Osteocyte (in vitro differentiated cells): ENCODE results near the gene FRMD3. TPM values are rescaled to one million over a fixed set of nuclear protein-coding genes. Genes with fewer than 3 reads are reported as not detected.

Source experiments
- DNase-seq: peaks from one replicate; pipeline ENCODE4 v3.0.0; 2021; ENCODE audit warnings: mixed read lengths; ENCODE audit not compliant: unreplicated experiment; ENCODE audit errors: extremely low spot score
- H3K27ac Mint-ChIP-seq: one replicate; pipeline ENCODE4 v1.8.0; 2021; ENCODE audit warnings: mild to moderate bottlenecking, mixed read lengths; ENCODE audit not compliant: unreplicated experiment
- H3K27me3 Mint-ChIP-seq: one replicate; pipeline ENCODE4 v1.8.0; 2021; ENCODE audit warnings: mixed read lengths; ENCODE audit not compliant: unreplicated experiment
- H3K36me3 Mint-ChIP-seq: one replicate; pipeline ENCODE4 v1.8.0; 2021; ENCODE audit warnings: mixed read lengths; ENCODE audit not compliant: unreplicated experiment
- H3K4me1 Mint-ChIP-seq: one replicate; pipeline ENCODE4 v1.8.0; 2021; ENCODE audit warnings: mixed read lengths; ENCODE audit not compliant: unreplicated experiment
- H3K4me3 Mint-ChIP-seq: one replicate; pipeline ENCODE4 v1.8.0; 2021; ENCODE audit warnings: mild to moderate bottlenecking, moderate library complexity, mixed read lengths; ENCODE audit not compliant: unreplicated experiment
- H3K9me3 Mint-ChIP-seq: one replicate; pipeline ENCODE4 v1.8.0; 2021; ENCODE audit warnings: mixed read lengths; ENCODE audit not compliant: unreplicated experiment
- total RNA-seq: library from RNA; stranded (reverse); gene quantifications from 2 replicates; pipeline ENCODE4 v1.2.1, GENCODE V29; 2021
- TF ChIP-seq, protein P1 (sequence below): fragments of 200-600 bp; sonication (generic); IDR thresholded peaks from 2 replicates; pipeline ENCODE4 v1.5.0; 2021; ENCODE audit warnings: antibody characterized with exemption, mild to moderate bottlenecking, moderate library complexity

FRMD3 gene
- total RNA-seq, 1 donor from 2014 or later: 0.35 TPM

DNA sequence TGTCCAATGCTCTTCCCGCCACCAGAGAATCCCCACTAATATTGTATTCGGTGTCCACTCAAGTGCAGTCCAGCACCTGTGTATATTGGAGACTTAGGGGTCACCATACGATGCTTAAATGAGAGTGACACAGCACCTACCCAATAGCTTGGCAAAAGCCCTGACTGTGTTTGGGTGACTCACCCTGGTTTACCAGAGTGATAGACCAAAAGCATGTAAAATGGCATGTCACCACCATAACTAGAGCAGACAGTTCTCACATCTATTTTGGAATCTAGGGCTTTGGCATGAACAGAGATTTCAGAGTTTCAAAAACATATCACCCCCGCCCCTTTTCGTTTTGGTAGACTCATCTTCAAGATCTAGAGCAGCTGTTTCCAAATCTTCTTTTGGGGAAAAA, 257.9 kb downstream of the FRMD3 start:
- no peaks in the 10 kb centered on the region for H3K9me3 Mint-ChIP-seq
- H3K4me3 Mint-ChIP-seq: no peak overlapping the region
- peaks cover 8% of the 10 kb centered on the region for H3K4me1 Mint-ChIP-seq
- TF ChIP-seq, protein P1, sequence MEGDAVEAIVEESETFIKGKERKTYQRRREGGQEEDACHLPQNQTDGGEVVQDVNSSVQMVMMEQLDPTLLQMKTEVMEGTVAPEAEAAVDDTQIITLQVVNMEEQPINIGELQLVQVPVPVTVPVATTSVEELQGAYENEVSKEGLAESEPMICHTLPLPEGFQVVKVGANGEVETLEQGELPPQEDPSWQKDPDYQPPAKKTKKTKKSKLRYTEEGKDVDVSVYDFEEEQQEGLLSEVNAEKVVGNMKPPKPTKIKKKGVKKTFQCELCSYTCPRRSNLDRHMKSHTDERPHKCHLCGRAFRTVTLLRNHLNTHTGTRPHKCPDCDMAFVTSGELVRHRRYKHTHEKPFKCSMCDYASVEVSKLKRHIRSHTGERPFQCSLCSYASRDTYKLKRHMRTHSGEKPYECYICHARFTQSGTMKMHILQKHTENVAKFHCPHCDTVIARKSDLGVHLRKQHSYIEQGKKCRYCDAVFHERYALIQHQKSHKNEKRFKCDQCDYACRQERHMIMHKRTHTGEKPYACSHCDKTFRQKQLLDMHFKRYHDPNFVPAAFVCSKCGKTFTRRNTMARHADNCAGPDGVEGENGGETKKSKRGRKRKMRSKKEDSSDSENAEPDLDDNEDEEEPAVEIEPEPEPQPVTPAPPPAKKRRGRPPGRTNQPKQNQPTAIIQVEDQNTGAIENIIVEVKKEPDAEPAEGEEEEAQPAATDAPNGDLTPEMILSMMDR: no peak
- DNase-seq: no peak
- H3K27me3 Mint-ChIP-seq: no peaks in the 10 kb centered on the region
- H3K27ac Mint-ChIP-seq: no peak overlapping the region
- H3K36me3 Mint-ChIP-seq: no peaks in the 10 kb centered on the region

DNA sequence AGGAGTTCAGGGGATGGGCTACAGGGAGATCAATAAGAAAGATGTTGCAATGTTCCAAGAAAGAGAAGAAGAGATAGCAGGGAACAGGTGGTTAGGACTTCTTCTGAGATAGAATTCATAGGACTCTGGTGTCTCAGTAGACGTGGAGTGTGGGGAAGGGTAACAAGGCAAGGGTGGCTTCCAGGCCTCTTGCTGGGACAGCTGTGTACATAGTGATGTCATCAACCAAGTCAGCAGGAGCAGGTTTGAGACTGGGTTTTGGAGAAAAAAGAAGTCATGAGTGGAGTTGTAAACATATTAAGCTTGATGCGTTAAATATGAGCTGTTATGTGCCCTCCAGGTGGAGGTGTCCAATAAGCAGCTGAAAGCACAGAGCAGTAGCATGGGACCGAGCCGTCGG, 263.4 kb downstream of the FRMD3 start:
- Mint-ChIP-seq H3K4me1 (no peaks in the 10 kb centered on the region), H3K9me3 (no peaks in the 10 kb centered on the region), H3K4me3 (no peak overlapping the region), H3K27me3 (no peaks in the 10 kb centered on the region), H3K36me3 (no peaks in the 10 kb centered on the region), H3K27ac (no peak overlapping the region)
- DNase-seq: no peak
- TF ChIP-seq, protein P1: no peak

DNA sequence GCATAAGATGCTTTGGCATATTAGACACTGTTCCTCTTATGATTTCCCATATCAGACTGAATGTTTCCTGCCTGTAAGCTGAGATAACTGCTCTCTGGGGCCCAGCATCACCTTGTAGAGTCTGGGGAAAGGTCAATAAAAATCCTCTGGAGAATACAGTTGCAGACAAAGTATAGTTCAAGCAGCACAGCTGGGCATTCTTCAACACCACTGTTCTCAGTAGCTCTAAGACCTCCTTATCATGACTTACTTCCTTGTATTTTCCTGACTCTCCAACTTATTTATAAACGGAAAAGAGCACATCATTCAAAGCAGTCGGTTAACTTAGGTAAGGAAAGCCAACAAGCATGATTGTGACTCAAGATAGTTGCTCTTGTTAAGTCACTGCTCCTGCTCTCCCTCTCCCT, 266.5 kb downstream of the FRMD3 start:
- no peak overlapping the region for H3K27ac Mint-ChIP-seq

DNA sequence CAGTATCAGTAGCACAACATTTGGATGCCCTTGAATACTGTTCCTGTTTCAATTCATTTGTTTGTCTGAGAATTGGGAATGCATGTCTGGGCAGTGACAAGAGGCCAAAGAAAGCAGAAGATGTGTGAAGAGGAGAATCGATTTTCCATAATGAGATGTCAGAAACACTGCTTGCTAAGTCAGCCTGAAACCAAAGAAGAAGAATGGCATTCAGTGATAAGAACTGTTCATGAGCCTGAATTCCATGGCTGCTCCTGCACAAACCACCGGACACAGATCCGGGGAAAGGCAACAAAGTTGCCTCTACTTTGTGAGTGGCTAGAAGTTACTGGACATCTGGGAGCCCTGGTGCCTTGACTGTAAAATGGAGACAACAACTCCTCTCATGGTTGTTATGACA, 268.1 kb downstream of the FRMD3 start:
- no peaks in the 10 kb centered on the region for H3K4me1 Mint-ChIP-seq
- H3K27ac Mint-ChIP-seq: no peak overlapping the region
- no peaks in the 10 kb centered on the region for H3K36me3 Mint-ChIP-seq
- H3K9me3 Mint-ChIP-seq: no peaks in the 10 kb centered on the region
- TF ChIP-seq, protein P1: no peak
- no peak overlapping the region for H3K4me3 Mint-ChIP-seq
- H3K27me3 Mint-ChIP-seq: peaks cover 4% of the 10 kb centered on the region
- DNase-seq: no peak

More for the DNA sequence above, 266.5 kb downstream of the FRMD3 start:
- Mint-ChIP-seq H3K36me3 (no peaks in the 10 kb centered on the region), H3K27me3 (peaks cover 2% of the 10 kb centered on the region), H3K4me1 (no peaks in the 10 kb centered on the region), H3K9me3 (no peaks in the 10 kb centered on the region), H3K4me3 (no peak overlapping the region)
- TF ChIP-seq, protein P1: no peak
- DNase-seq: no peak

DNA sequence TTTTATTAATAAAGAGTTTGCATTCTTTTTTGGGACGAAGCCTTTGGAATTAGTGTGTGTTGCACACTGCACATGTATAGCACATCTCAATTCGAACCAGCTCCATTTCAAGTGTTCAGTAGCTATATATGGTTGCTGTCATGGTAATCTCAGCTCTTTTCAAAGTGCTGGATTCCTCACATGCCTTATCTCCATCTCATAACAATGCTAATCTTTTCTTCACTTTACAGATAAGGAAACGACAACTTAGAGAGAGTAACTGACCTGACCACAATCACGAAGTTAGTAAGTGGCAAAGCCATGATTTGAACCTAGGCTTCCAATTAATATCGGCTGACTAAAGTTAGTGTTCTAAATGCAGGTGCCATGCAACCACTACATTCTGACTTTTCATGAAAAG, 270.5 kb downstream of the FRMD3 start:
- peaks cover 4% of the 10 kb centered on the region for H3K27me3 Mint-ChIP-seq
- H3K4me1 Mint-ChIP-seq: no peaks in the 10 kb centered on the region
- H3K4me3 Mint-ChIP-seq: no peak overlapping the region
- no peak for DNase-seq
- no peak overlapping the region for H3K27ac Mint-ChIP-seq
- H3K36me3 Mint-ChIP-seq: no peaks in the 10 kb centered on the region
- no peaks in the 10 kb centered on the region for H3K9me3 Mint-ChIP-seq
- TF ChIP-seq, protein P1: no peak
